GM18511 (cell line): ENCODE data around the gene RBM23.
"Not testable (repeated sequence)": the region's sequence is repeated elsewhere in the genome, so short reads cannot be mapped to it uniquely, and the experiment has no call there.

Experiments used
- ATAC-seq: cut with Tn5 transposase; IDR thresholded peaks from one replicate; pipeline ENCODE4 v1.9.1; 2021; ENCODE audit warnings: mild to moderate bottlenecking, moderate library complexity; ENCODE audit not compliant: unreplicated experiment

The RBM23 gene

DNA sequence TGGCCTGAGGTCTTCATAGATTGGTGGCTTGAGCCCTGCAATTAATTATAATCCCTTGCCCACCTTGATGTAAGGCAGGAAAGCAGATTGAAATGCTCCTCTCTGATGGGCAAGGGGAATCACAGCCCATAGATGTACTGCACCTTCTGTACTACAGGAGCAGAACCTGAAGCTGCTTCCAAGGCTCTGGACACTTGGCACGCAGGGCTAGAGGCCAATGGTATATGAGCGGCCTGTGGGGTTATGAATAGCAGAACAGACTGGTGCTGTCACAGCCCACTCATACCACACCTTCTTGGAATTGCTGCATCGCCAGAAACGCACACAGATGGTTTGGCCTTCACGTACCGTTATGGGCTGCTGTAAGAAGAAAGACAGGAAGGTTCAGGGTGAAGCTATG, 1.7 kb upstream of the RBM23 start:
- ATAC-seq: no peak

DNA sequence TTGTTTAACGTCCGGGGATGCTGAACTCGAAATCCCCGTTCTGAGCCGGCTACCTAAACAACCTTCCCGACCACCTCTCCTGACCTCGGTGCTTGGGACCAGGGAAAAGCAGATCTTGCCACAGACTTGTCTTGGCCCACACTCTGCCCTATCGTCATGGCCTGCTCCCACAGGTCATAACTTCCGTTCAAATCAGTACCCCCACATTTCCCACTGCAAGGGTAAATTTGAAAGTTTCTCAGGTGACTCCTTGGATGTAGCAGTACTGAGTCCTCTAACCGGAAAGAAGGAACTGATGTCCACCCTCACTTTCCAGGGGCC, 612 bp upstream of the RBM23 start:
- ATAC-seq: peak; percentile 23

DNA sequence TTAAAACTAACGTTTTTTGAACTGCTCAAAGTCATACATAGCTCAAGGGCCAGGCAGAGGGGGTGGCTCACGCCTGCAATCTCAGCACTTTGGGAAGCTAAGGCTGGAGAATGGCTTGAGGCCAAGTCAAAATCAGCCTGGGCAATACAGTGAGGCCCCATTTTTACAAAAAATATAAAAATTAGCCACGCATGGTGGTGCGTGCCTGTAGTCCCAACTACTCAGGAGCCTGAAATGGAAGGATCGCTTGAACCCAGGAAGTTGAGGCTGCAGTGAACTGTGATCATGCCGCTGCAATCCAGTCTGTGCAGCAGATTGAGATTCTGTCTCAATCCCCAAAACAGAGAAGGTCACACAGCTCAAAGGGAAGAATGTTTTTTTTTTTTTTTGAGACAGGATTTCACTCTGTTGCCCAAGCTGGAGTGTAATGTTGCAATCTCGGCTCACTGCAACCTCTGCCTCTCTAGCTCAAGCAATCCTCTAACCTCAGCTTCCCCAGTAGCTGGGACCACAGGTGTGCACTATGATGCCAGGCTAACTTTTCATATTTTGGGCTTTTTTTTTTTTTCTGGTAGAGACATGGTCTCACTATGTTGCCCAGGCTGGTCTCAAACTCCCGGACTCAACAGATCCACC, 2.9 kb downstream of the RBM23 start:
- ATAC-seq: no peak

GRCh38 chr14:22914836-22915235, 4.1 kb downstream of the RBM23 start:
- not testable (repeated sequence) for ATAC-seq

DNA sequence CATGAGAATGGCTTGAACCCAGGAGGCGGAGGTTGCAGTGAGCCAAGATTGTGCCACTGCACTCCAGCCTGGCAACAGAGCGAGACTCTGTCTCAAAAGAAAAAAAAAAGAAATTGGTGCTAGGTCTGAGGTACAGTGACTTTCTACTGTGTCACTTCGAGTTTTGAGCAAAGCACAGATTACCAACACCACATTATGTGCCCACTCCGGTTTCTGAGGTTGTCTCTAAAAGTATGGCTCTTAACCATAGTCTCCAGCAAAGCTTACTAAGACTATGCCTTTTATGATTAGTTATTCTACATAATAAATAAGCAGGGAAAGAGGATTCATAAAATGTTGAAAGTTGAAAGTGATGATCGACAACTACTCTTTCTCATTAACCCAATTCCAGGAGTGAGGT, 8.0 kb downstream of the RBM23 start:
- ATAC-seq: no peak

GRCh38 chr14:22908601-22909000, 10.3 kb downstream of the RBM23 start:
- no peak for ATAC-seq

GRCh38 chr14:22907429-22907828, 11.5 kb downstream of the RBM23 start:
- no peak for ATAC-seq

DNA sequence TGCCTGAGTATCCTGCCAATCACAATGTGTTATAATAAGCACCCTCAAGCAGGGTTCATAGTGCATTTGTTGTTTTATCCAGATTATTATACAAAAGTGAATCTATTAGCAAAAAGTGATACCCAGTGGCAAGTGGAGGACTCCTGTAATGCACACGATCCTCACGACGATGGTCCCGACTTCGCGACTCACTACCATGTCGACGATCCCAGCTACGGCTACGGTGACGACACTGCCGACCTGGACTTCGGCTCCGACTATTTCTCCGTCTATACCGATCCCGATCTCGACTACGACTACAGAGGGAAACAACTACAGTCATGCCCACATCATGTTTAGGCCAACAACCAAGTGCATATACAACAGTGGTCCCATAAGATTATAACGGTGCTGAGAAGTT, 12.9 kb downstream of the RBM23 start:
- ATAC-seq: no peak

DNA sequence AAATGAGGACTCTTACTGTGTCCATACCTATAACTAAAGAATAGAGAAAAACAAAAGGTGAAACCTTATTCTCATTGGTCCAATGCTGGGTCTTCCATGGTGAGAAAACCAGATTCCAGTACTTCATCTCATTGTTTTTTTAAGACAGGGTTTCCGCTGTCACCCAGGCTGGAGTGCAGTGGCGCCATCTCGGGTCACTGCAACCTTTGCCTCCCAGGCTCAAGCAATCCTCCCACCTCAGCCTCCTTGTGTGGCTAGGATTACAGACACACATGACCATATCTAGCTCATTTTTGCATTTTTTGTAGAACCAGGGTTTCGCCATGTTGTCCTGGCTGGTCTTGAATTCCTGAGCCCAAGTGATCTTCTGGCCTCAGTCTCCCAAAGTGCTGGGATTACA, 13.3 kb downstream of the RBM23 start:
- ATAC-seq: no peak

DNA sequence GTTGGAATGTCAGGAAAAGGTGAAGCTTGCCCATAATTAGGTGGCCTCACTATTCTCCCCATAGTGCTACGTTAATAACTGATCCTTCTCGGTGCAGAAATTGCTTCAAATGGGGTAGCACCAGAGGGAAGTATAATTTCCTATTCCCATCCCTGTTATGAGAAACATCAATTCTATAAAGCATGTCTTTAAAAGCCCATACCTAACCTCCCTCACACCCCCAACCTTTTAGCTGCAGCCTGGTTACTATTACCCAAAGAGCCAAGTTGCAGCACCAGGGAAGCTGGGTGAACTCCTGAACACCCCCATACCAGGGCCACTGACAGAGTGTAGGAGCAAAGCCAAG, 15.2 kb downstream of the RBM23 start:
- no peak for ATAC-seq

GRCh38 chr14:22901799-22902198, 17.1 kb downstream of the RBM23 start:
- ATAC-seq: no peak

DNA sequence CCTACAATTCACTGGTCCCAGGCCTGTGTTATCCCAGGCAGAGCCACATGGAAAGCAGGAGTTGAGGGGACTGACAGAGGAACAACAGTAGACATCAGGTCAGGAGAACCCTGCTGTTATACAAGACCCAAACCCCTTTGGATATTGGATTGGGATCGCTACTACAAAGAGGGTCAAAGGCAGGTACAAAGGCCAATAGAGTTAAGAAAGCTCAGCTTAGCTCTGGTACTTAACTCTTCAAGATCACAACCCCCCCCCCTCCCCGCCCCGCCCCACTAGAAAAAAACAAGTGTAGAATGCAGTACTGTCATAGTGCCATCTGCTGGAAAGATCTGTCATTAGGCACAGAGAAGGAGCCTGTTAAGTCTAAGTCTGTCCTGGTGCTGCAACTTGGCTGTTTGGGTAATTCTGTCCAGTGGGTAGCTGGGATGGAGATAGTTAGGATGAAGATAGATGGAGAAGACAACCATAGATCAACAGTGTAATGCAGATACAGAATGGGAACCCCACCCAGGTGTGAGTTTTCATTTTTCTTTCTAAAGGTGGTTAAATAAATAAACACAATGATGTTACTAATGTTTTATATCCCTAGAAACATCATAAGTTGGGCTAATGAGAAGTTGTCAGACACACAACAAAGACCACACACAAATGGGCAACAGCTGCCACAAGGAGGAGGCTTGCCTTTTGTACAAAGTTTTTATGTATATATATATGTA, 18.7 kb downstream of the RBM23 start:
- no peak for ATAC-seq

- ATAC-seq: no peak
Measured at GRCh38 chr14:22898302-22899090, 20.5 kb downstream of the RBM23 start.

GRCh38 chr14:22897357-22897756, 21.6 kb downstream of the RBM23 start:
- ATAC-seq: no peak

GRCh38 chr14:22896760-22897159, 22.2 kb downstream of the RBM23 start:
- no peak for ATAC-seq

DNA sequence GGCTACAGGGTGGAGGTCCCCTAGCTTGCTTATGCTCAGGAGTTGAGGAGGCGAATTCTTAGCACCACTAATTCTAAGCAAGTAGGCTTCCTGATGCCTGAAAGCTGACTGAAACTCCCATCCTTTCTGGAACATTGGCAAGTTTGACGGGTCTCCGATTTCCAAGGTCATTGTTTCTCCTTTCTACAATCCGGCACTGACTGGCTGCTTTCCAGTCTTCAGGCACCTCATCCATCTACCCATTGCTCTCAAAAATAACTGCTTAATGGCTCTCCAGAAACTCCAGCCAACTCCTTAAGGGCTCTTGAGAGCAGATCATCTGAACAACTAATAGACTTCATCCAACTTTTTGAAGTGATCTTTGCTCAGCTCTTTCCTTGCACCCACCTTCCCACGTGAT, 22.6 kb downstream of the RBM23 start:
- no peak for ATAC-seq

- ATAC-seq: no peak
Measured at GRCh38 chr14:22895402-22895801, 23.5 kb downstream of the RBM23 start.

DNA sequence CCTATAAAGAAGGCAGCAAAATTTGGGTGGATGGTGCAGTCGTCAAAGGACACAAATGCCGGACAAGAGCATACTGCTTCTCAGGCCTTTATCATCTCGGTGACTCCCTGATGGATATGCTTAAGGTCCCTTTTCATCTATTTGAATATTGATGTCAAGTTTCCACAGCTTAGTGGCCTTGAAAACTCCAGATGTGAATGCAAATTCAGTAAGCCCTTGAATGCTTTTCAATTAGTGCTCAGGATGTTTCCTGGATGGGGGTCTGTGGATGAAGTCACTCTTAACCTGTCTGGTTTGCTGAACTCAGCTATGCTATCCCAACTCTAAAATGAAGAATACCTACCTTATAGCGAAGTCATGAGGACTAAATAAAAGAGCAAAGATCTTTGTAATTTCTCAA, 25.2 kb downstream of the RBM23 start:
- ATAC-seq: no peak

GRCh38 chr14:22892488-22892887, 26.5 kb downstream of the RBM23 start:
- no peak for ATAC-seq

DNA sequence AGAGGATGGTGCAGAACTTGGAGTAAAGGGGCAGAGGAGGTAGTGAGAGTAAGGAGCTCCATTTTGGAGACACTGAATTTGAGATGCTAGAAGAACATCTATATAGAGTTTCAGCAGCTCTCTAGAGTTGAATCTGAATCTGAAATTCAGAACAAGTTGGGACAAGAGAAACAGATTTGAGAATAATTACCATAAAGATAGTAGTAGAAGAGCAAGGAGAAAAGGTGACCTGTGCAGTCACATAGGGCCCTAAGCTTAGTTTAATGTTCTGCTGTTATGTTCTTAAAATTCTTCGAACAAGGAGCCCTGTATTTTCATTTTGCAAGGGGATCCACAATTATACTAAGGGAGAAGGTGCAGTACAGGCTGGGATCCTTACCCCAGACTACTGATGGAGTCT, 28.5 kb downstream of the RBM23 start:
- ATAC-seq: no peak

GRCh38 chr14:22888662-22889061, 30.3 kb downstream of the RBM23 start:
- ATAC-seq: no peak

GRCh38 chr14:22887990-22888378, 31.0 kb downstream of the RBM23 start:
- peak; percentile 56 for ATAC-seq
